KG1 (cell line): ENCODE data around the gene MYO1E.
"Not testable (repeated sequence)": the region's sequence is repeated elsewhere in the genome, so short reads cannot be mapped to it uniquely, and the experiment has no call there.

Source experiments
- DNase-seq: peaks from one replicate; lab custom pipeline; 2025; lab: John Stamatoyannopoulos, UW

The MYO1E gene

GRCh38 chr15:59291213-59291549 lies 81.5 kb downstream of the MYO1E start:
- no peak for DNase-seq

GRCh38 chr15:59290295-59291212 lies 82.1 kb downstream of the MYO1E start:
- no peak for DNase-seq

- no peak for DNase-seq
Measured at GRCh38 chr15:59289574-59289973, 83.1 kb downstream of the MYO1E start.

- no peak for DNase-seq
Measured at GRCh38 chr15:59283717-59284391, 88.8 kb downstream of the MYO1E start.

- no peak for DNase-seq
Measured at GRCh38 chr15:59282515-59283337, 89.9 kb downstream of the MYO1E start.

- DNase-seq, result no peak
Measured at GRCh38 chr15:59281699-59282098, 91.0 kb downstream of the MYO1E start.

- no peak for DNase-seq
Measured at GRCh38 chr15:59280855-59281254, 91.8 kb downstream of the MYO1E start.

- DNase-seq, result not testable (repeated sequence)
Measured at GRCh38 chr15:59280292-59280691, 92.4 kb downstream of the MYO1E start.

GRCh38 chr15:59279023-59279422 lies 93.6 kb downstream of the MYO1E start:
- DNase-seq, result no peak

GRCh38 chr15:59278120-59278519 lies 94.6 kb downstream of the MYO1E start:
- no peak for DNase-seq

GRCh38 chr15:59276225-59277178 lies 96.2 kb downstream of the MYO1E start:
- no peak for DNase-seq

GRCh38 chr15:59274126-59274970 lies 98.3 kb downstream of the MYO1E start:
- DNase-seq, result no peak

- DNase-seq, result no peak
Measured at GRCh38 chr15:59273234-59273633, 99.4 kb downstream of the MYO1E start.

GRCh38 chr15:59271595-59272201 lies 101.0 kb downstream of the MYO1E start:
- no peak for DNase-seq

GRCh38 chr15:59268852-59269407 lies 103.7 kb downstream of the MYO1E start:
- no peak for DNase-seq

- no peak for DNase-seq
Measured at GRCh38 chr15:59268168-59268851, 104.4 kb downstream of the MYO1E start.

- DNase-seq, result no peak
Measured at GRCh38 chr15:59266028-59266427, 106.6 kb downstream of the MYO1E start.

GRCh38 chr15:59262316-59262715 lies 110.4 kb downstream of the MYO1E start:
- no peak for DNase-seq

- DNase-seq, result no peak
Measured at GRCh38 chr15:59260090-59260489, 112.6 kb downstream of the MYO1E start.
